Fibroblast of lung (primary cell): Measurements from ENCODE around the gene GXYLT1.

Source experiments
- EZH2 ChIP-seq: IDR thresholded peaks from 2 replicates; pipeline ENCODE4 v1.5.1; 2012; ENCODE audit warnings: low read length, control low read depth, mild to moderate bottlenecking; ENCODE audit errors: missing control alignments
- TF ChIP-seq, protein P1 (sequence below), 2 donors: IDR thresholded peaks in 1 of 2; conservative IDR thresholded peaks in 1 of 2; 1 replicate in 1 of 2; 2 replicates in 1 of 2; pipeline ENCODE4 v1.5.1; 2011 to 2012; ENCODE audit warnings: low read length in 2 of 2, control low read depth in 1 of 2, inconsistent platforms in 1 of 2, low read depth in 1 of 2, mild to moderate bottlenecking in 1 of 2

DNA sequence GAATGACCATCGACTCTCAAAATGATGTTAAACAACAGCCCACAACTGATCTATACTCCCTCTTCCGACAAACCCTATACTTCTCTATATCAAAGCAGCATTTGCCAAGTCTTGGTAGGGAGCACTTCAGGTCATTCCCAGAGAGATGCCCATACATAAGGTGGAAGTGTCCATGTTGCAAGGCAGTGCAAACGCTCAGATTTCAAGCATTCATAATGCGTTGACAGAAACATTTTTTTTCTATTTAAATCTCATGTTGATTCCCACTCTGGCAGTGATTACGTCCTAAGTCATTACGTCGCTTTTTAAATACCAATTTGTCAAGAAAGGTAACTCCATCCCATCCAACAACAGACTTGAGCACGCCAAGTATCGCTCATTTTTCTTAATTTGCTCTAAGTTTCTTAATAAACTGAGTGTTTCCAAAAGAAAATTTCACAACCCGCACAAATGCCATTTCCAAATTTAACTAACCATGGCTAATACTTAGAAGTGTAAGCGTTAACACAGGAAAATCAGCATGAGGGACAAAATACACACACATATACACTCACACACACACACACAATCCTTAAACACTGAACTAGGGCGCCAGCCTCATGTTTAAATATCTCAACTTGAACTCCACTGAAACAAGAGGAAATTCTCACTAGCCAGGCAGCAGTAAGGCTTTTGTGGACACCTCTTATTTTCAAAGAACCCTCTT lies 1.1 kb downstream of the GXYLT1 start:
- TF ChIP-seq, protein P1, sequence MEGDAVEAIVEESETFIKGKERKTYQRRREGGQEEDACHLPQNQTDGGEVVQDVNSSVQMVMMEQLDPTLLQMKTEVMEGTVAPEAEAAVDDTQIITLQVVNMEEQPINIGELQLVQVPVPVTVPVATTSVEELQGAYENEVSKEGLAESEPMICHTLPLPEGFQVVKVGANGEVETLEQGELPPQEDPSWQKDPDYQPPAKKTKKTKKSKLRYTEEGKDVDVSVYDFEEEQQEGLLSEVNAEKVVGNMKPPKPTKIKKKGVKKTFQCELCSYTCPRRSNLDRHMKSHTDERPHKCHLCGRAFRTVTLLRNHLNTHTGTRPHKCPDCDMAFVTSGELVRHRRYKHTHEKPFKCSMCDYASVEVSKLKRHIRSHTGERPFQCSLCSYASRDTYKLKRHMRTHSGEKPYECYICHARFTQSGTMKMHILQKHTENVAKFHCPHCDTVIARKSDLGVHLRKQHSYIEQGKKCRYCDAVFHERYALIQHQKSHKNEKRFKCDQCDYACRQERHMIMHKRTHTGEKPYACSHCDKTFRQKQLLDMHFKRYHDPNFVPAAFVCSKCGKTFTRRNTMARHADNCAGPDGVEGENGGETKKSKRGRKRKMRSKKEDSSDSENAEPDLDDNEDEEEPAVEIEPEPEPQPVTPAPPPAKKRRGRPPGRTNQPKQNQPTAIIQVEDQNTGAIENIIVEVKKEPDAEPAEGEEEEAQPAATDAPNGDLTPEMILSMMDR (conservative IDR thresholded peaks at IDR 0.05 in 1 of 2, IDR thresholded peaks at IDR 0.05 in 1 of 2; ENCODE audit: low read depth in 1 of 2, low read length in 2 of 2), result no peak
- no peak for TF ChIP-seq EZH2
